GM21737 (cell line): Measurements from ENCODE around the gene RUSF1.
"Not testable (repeated sequence)": the region's sequence is repeated elsewhere in the genome, so short reads cannot be mapped to it uniquely, and the experiment has no call there.

Source experiments
- ATAC-seq: cut with Tn5 transposase; IDR thresholded peaks from one replicate; pipeline ENCODE4 v1.9.1; 2021; ENCODE audit warnings: mild to moderate bottlenecking, moderate library complexity; ENCODE audit not compliant: unreplicated experiment

RUSF1 gene

DNA sequence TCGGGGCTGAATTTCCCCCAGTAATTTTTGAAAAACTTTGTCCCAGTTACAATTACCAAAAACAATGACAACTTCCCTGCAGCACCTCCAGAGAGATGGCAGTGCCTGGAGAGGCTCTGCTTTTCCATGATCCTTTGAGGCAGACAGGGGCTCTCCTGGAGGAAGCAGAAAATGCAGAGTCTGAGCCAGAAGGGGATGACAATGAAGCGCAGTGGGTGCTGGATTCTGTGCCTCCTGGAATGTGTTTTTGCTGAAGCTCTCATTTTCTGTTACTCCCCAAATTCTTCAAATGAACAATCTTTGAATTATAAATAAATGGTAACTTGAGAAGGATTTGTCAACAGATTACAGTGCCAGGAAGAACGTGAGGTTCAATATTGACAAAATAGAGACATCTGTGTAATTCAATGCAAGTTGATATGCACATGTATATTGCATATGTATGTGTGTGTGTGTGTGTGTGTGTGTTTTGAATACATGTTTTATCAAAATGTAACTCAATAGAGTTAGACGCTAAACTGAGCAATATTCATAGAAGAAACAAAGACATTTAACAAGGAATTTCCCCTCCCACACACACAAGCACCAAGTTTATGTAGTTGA is 9.7 kb upstream of the RUSF1 start:
- no peak for ATAC-seq

- no peak for ATAC-seq
These were observed 5.7 kb upstream of the RUSF1 start for GRCh38 chr16:31513884-31514283.

DNA sequence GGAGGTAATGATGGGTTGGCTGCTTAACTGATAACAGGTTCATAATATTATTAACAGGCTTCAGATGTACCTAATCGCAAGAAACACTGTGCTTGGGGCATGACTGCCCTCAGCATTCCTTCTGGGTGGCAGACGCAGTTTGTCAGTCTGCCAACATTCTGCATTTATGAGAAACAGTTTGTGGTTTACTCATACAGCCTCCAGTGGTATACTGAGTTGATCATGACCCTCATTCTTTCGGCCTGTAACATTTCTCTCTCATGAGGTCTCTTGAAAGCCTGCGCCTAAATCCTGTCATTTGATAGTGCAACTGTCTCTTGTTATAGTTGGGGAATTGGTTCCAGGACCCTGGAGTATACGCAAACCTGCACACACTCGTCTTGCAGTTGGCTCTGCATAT is 4.9 kb upstream of the RUSF1 start:
- ATAC-seq: no peak

DNA sequence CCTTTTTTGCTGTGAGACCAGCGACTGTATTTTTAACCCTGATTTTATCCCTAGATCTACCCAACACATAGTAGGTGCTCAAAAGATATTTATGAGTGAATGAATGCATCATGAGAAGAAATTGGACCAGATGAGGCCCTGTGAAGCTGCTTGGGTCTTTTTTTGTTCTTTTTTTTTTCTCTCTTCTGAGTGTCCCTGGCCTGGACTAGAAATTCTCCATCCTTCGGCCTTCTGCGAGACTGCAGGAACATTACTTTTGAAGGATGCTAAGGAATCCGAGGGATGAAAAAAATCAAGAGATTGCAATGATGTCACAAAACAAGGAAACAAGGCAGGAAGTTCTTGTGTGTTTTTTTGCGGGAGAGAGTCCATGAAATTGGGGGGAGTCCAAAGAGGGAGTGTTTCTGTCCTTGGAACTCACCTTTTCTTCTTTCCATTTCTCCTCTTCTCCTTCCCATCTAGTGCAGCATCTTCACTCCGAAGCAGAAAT is 560 bp upstream of the RUSF1 start:
- ATAC-seq: no peak

DNA sequence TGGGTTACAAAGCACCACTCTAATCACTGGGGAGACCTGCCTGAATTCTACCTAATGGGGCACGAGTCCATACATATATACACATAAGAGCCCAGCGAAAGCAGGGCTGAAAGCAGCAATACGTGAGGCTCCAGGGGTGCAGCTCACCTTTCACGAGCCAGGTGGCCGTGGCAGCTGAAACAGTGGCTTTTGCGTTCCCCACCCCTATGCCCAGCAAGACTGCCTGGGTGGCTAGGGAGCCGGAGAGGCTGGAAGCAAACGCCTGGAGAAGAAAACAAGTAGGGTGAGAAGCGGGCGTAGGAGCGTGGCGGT is 618 bp downstream of the RUSF1 start:
- ATAC-seq: peak; percentile 15

GRCh38 chr16:31505483-31505882 is 2.7 kb downstream of the RUSF1 start:
- peak; percentile 40 for ATAC-seq

GRCh38 chr16:31504159-31504558 is 4.0 kb downstream of the RUSF1 start:
- no peak for ATAC-seq

- ATAC-seq: not testable (repeated sequence)
These were observed 4.6 kb downstream of the RUSF1 start for GRCh38 chr16:31503555-31503954.

GRCh38 chr16:31502981-31503380 is 5.2 kb downstream of the RUSF1 start:
- no peak for ATAC-seq

DNA sequence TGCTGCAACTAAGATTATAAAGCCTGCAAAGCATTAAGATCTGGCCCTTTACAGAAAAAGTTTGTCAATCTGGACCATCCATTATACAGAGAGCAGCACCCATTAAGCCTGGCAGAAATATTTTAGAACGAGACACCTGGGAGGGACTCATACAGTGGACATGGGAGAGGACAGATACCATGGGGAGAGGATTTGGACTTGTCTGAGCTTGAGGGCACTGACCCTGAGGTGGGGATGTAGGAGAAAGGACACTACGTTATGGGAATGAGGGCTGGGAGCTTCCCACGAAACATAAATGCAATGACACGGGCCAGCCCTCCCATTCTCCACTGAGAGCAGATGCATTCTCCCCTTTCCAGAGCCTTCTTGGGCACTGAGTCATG is 6.2 kb downstream of the RUSF1 start:
- ATAC-seq: no peak

- no peak for ATAC-seq
These were observed 6.8 kb downstream of the RUSF1 start for GRCh38 chr16:31501226-31501965.

GRCh38 chr16:31499928-31500327 is 8.3 kb downstream of the RUSF1 start:
- ATAC-seq: no peak

DNA sequence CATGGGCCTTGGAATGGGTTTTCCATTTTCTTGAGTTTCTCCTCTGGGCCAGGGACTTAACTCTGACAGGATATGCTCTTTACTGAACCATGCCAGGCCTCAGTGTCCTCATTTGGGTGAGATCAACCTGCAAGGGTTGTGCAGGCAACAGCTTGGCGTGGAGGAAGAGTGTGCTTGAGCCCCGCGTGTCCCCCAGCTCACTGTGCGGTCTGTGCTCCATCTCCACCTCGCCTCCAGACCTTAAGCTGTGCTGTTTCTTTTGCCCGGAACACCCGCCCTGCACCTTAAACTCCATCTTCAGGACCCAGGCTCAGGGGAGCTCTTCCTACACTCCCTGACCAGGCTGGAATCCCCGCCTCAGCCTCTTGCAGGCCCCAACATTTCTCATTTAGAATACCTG is 9.7 kb downstream of the RUSF1 start:
- ATAC-seq: no peak

DNA sequence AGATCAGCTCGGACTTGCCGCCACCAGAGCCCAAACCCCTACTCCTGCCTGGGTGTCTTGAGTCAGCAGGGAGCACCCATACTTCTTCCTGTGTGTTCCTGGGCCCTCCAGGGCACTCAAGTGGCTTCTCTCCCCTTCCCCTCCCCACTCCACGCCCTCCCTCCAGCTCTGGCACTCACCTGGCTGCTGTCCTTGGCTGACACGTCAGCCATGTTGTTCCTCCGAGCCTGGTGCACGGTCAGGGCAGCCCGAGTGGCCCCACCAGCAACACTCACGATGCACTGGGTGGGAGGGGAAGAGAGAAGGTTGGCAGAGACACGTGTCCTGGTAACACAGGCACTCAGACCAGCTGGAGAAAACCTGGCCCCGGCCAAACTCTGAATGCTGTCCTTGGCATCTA is 11.5 kb downstream of the RUSF1 start:
- no peak for ATAC-seq

GRCh38 chr16:31493506-31494125 is 14.6 kb downstream of the RUSF1 start:
- no peak for ATAC-seq

DNA sequence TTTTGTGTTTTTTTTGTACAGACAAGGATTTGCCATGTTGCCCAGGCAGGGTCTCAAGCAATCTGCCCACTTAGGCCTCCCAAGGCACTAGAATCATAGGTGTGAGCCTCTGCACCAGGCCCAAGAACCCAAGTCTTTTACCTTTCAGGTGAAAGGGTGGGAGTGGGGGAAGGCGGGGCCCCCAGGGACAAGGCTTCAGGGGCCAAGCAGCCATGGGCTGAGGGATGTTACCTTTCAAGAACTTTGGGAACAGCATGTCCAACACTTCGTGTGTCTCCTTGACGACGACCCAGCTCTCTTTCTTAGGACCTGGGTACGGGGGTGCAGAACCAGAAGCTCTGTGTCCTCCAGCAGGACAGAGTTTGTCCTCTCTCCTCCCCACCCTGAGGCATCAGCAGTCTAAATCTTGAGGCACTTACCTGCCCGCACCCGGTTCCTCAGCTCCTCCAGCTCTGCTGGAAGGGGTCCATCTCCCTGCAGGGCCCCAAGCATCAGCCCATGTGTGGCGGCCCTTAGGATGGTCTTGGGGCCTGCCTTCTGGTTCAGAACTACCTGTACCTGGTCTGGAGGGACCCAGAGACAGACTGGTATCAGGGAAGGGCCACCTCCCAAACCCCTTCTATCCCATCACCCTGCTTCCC is 16.3 kb downstream of the RUSF1 start:
- no peak for ATAC-seq

- no peak for ATAC-seq
These were observed 18.3 kb downstream of the RUSF1 start for GRCh38 chr16:31489616-31490584.

- no peak for ATAC-seq
These were observed 19.0 kb downstream of the RUSF1 start for GRCh38 chr16:31489298-31489564.

DNA sequence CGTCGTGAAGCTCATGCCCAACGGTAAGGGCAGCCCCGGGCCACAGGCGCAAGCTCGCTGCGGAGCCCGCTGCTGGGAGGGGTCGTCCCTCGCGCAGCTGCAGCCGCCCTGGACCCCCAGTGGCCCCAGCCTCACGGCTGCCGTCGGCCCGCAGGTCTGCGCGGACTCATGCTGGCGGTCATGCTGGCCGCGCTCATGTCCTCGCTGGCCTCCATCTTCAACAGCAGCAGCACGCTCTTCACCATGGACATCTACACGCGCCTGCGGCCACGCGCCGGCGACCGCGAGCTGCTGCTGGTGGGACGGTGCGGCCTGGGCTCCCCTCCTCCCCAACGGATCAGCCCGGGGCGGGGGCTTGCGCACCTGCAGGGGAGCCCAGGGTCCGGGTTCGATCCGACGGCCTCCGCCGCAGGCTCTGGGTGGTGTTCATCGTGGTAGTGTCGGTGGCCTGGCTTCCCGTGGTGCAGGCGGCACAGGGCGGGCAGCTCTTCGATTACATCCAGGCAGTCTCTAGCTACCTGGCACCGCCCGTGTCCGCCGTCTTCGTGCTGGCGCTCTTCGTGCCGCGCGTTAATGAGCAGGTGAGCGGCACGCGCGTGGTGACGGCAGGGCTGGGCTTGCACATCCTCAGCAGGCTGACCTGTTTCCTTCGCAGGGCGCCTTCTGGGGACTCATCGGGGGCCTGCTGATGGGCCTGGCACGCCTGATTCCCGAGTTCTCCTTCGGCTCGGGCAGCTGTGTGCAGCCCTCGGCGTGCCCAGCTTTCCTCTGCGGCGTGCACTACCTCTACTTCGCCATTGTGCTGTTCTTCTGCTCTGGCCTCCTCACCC is 19.5 kb downstream of the RUSF1 start:
- ATAC-seq: no peak
